Ovary (tissue), 9 donors: ENCODE measurements around the gene KCNJ10. TPM values are rescaled to one million over a fixed set of nuclear protein-coding genes. Genes with fewer than 3 reads are reported as not detected.

Source experiments
- DNase-seq, 5 donors: peaks; one replicate each; pipeline ENCODE4 v3.0.0-alpha.2; 2019 to 2020
- H3K27ac ChIP-seq, 2 donors: fragments of 200-600 bp; one replicate each; pipeline versions ENCODE4 v1.5.1 to v1.8.0; 2019 to 2022
- H3K27me3 ChIP-seq: fragments of 200-600 bp; one replicate; pipeline ENCODE4 v1.8.0; 2022
- H3K36me3 ChIP-seq: fragments of 200-600 bp; sonication (generic); one replicate; pipeline ENCODE4 v1.5.1; 2019
- H3K4me1 ChIP-seq: one replicate; pipeline ENCODE4 v1.8.1; 2013; ENCODE audit warnings: mild to moderate bottlenecking, moderate library complexity; ENCODE audit not compliant: insufficient read depth
- H3K4me3 ChIP-seq: fragments of 200-600 bp; sonication (generic); one replicate; pipeline ENCODE4 v1.5.1; 2017
- H3K9me3 ChIP-seq, 2 donors: fragments of 200-600 bp in 1 of 2; sonication (generic) in 1 of 2; one replicate each; pipeline versions ENCODE4 v1.5.1 to v1.8.1; 2013 to 2019; ENCODE audit warnings: mild to moderate bottlenecking in 1 of 2, moderate library complexity in 1 of 2
- CTCF ChIP-seq, 3 donors: fragments of 450-650 bp in 2 of 3; fragments of 200-600 bp in 1 of 3; IDR thresholded peaks; one replicate each; pipeline versions ENCODE4 v1.5.1 to v1.8.0; 2016 to 2022; ENCODE audit warnings: antibody characterized with exemption in 3 of 3, mild to moderate bottlenecking in 1 of 3
- EP300 ChIP-seq: sonication (generic); formaldehyde crosslinking; IDR thresholded peaks from one replicate; pipeline ENCODE4 v1.6.1; 2017; ENCODE audit warnings: antibody characterized with exemption
- POLR2A ChIP-seq: fragments of 450-650 bp; IDR thresholded peaks from one replicate; pipeline ENCODE4 v1.6.1; 2017; ENCODE audit warnings: antibody characterized with exemption, mild to moderate bottlenecking, moderate library complexity
- WGBS, 3 donors: extraction: QIAGEN DNeasy Blood & Tissue Kit in 1 of 3; methylation state at CpG; one replicate each; pipeline versions ENCODE4 v1.1.5 to v1.1.7; 2013 to 2017; 5-methylcytosine and 5-hydroxymethylcytosine counted together
- intact Hi-C, 4 donors: fragments of 100-400 bp; cut with DNase I; formaldehyde crosslinking; loops; one replicate each; pipeline versions ENCODE4 v1.11.0 to v1.15.1; 2022 to 2023
- polyA plus RNA-seq, 2 donors: library from polyadenylated mRNA; stranded (reverse); fragments of 200-250 nt in 1 of 2; fragments of 350-450 nt in 1 of 2; fragmentation: Illumina TruSeq in 1 of 2; extraction: RNeasy Lipid Tissue Mini Kit (QIAGEN cat#74804) in 1 of 2; gene quantifications; one replicate each; pipeline ENCODE4 v1.2.3, GENCODE V29; 2013 to 2014
- total RNA-seq, 7 donors: library from RNA; depleted of rRNA in 2 of 7; stranded (reverse); fragments of >200 nt in 2 of 7; fragmentation: NEBNext Ultra II Directional in 3 of 7; extraction: Animal tissue kit (Norgen Biotek cat#: 25700) in 3 of 7; gene quantifications; one replicate each; pipeline versions ENCODE4 v1.1.0 to v1.2.4, GENCODE V29; 2016 to 2023
- donor health status: DM: no; HTN: no; CAD: no; lungs with moderate emphysema.
- donor health status: DM: no; HTN: no; CAD: no.
- donor health status: Bipolar disorder and iron deficiency.
- donor health status: DM: yes; HTN: yes; CAD: no.
- donor health status: DM: no; HTN: no; CAD: no.
- donor health status: DM: yes; HTN: yes; CAD: no.

Gene KCNJ10
- total and polyA plus RNA-seq, 9 donors, result 0.02 to 0.28 (median 0.17) TPM; not detected in 5

GRCh38 chr1:159991513-159991912, 78.4 kb downstream of the KCNJ10 start:
- no peak overlapping the region for H3K27ac ChIP-seq
- H3K36me3 ChIP-seq, result no peaks in the 10 kb centered on the region
- no peaks in the 10 kb centered on the region for H3K27me3 ChIP-seq
- no peak for DNase-seq
- no peaks in the 10 kb centered on the region for H3K4me1 ChIP-seq
- WGBS, 3 donors, result 43 to 62% (median 51%) methylated on average over 4 of the region's 4 CpGs
- intact Hi-C loops, result no loop called here
- H3K4me3 ChIP-seq, result no peak overlapping the region
- TF ChIP-seq EP300 (no peak), POLR2A (no peak), CTCF (IDR thresholded peaks at IDR 0.05) (no peak)
- no peaks in the 10 kb centered on the region for H3K9me3 ChIP-seq

- WGBS, 3 donors, result 79 to 84% (median 79%) methylated on average over 5 of the region's 5 CpGs
- intact Hi-C loops, result no loop called here
- no peak overlapping the region for H3K4me3 ChIP-seq
- no peaks in the 10 kb centered on the region for H3K9me3 ChIP-seq
- H3K36me3 ChIP-seq, result no peaks in the 10 kb centered on the region
- H3K27ac ChIP-seq, result no peak overlapping the region
- no peaks in the 10 kb centered on the region for H3K27me3 ChIP-seq
- DNase-seq, result no peak
- H3K4me1 ChIP-seq, result no peaks in the 10 kb centered on the region
- TF ChIP-seq CTCF (IDR thresholded peaks at IDR 0.05), result no peak
- no peak for TF ChIP-seq POLR2A
- TF ChIP-seq EP300, result no peak
Measured at GRCh38 chr1:159990005-159990404, 80.0 kb downstream of the KCNJ10 start.

- TF ChIP-seq EP300 (no peak), POLR2A (no peak), CTCF (IDR thresholded peaks at IDR 0.05) (no peak)
- Histone ChIP-seq H3K4me1 (no peaks in the 10 kb centered on the region), H3K9me3 (no peaks in the 10 kb centered on the region), H3K27ac (no peak overlapping the region), H3K27me3 (no peaks in the 10 kb centered on the region), H3K36me3 (no peaks in the 10 kb centered on the region), H3K4me3 (no peak overlapping the region)
- intact Hi-C loops, result no loop called here
- DNase-seq, result no peak
- 62 to 81% (median 72%) methylated on average over 3 of the region's 3 CpGs for WGBS, 3 donors
Measured at GRCh38 chr1:159989581-159989980, 80.4 kb downstream of the KCNJ10 start.

GRCh38 chr1:159988006-159988405, 82.0 kb downstream of the KCNJ10 start:
- WGBS, 3 donors, result 20 to 50% (median 27%) methylated on average over 1 of the region's 1 CpG
- H3K27me3 ChIP-seq, result no peaks in the 10 kb centered on the region
- intact Hi-C loops, result no loop called here

More at GRCh38 chr1:159988006-159988405, 82.0 kb downstream of the KCNJ10 start:
- Histone ChIP-seq H3K27ac (no peak overlapping the region), H3K9me3 (no peaks in the 10 kb centered on the region), H3K36me3 (no peaks in the 10 kb centered on the region), H3K4me1 (no peaks in the 10 kb centered on the region), H3K4me3 (no peak overlapping the region)
- no peak for TF ChIP-seq EP300
- no peak for TF ChIP-seq POLR2A
- no peak for TF ChIP-seq CTCF (IDR thresholded peaks at IDR 0.05)
- no peak for DNase-seq
